ENCODE data around the gene ACACA.

The ACACA gene

DNA sequence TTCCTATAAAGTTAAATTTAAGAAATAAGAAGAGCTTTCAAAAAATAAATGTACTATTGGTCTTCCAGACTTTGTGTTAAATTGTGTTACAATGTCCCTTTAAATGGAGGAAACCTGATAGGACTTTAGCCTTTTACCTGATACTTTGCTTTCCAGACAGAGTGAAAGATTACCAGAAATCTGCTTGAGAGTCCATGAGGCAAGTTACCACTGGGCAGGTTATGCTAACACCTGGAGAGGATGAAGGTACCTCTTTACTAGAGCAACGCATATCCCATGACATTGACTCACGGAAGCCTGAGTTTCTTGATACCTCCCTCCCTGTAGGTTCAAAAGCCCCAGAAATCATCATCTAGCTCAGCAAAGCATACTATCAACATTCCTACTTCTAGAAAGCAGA is 174.7 kb downstream of the ACACA start:
- DNase-seq (ENCODE audit: low read depth, low spot score) = no peak

DNA sequence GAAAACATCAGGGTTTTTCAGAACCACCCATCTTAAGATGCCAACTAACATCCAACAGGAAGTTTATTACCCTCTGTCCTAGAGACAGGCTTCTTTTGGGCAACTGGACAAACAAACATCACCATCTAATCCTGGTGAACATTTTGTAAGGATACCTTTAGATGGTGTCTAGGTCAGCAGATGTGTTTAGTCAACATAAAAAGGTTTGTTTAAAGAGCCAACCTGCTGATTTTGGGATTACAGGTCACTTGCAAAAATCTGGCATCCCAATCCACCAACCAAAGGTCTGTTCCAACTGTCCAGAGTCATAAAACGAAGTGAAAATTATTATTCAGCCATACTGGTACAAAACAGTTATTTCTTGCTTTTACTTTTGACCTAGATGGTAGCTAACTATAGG is 176.0 kb downstream of the ACACA start:
- DNase-seq (ENCODE audit: low read depth, low spot score) = no peak

DNA sequence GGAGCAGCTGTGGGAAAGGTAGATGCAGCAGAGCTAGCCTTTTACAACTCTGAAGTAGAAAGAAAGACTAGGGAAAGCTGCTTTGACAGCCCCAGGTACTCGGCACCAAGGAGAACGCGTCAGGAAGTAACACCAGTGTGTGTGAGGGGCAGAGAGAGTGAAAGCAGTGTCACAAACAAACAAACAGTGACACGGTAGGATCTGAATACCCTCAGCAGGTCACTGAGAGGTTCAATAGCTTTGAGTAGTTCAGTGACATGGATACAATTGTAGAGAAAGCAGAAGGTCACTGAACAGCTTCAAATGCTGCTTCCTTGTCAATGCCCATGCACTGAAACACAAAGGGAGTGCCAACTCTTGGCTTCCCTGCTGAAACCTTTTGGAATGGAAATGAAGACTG is 181.2 kb downstream of the ACACA start:
- DNase-seq (ENCODE audit: low read depth, low spot score) = no peak

DNA sequence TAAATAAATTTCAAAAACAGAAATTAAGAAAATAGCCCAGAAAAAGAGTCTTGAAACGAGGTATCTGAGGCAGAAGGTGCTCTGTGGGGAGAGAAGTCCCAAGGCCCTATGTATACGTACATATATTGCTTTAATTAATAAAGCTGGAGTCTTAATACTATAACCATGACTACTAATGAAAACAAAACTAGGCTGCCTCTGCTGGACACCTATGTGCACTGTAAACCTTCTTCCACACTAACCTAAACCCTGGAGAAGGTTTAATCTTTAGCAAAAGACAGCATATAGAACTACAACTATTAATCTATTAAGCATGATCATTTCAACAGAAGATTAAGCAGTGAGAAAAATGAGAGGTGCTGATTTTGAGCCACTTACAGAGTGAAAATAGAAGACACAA is 184.8 kb downstream of the ACACA start:
- no peak for DNase-seq (ENCODE audit: low read depth, low spot score)

DNA sequence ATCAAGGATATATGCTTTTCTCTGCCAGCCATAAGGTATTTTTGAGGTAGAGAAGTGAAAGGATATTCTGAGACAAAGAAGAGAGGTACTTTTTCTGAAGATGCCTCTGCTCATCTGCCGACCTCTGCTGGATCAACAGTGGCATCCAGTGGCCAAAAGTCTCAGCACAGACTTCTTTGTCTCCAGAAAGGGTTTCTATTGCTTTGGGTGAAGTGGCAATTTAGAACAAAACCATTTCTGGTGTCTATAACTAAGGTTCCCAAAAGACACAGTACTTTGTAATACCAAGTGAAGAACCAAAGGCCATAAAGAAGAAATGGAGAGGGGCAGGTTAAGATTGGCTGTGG is 186.1 kb downstream of the ACACA start:
- no peak for DNase-seq (ENCODE audit: low read depth, low spot score)

DNA sequence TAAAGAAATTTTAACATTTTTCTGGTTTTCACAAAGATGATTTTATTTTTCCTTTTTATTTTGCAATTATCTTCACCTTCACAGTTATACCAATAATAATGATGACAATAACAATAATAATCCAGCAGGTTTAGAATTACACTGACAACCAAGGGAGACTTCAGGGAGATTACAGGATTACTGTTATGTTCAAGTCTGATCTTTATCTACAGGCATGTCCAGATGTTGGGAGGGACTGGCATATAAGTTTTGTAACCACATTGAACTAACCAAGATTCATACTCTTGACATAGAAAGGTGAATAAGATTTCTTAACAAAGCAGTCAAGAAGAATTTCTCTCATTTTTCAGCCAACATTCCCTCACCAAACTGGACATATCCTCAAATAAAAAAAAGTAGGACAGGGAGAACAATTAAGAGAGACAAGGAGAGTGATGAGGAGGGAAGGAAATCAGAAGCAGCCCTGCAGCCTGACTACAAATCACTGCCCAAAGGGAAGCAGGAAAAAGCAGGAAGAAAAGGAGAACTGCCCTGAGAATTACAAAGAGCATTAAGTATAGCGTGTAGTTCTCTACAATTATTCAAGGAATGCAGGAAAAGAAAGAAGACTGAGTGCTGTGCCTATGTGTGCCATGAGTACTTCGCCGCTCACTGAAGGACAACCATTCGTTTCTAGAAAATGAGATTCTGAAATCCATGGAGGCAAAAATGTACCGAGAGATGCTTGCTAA is 186.6 kb downstream of the ACACA start:
- DNase-seq (ENCODE audit: low read depth, low spot score) = no peak

DNA sequence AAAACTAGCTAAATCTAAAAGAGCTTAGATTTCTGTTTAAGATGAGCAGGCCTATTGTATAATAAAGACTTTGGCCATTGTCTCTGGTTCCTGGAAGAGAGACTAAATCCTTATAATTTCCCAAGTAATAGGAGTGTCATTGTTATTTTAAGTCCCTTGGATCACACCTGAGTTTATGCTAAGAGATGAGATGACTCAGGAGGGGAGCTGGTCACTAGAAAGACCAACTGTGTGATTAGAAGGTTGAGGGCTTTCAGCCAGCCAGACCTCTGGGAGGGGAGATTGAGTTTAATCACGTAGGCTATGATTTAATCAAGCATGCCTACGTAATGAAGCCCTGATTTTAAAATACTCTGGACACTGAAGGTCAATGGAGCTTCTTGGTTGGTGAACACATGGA is 187.8 kb downstream of the ACACA start:
- no peak for DNase-seq (ENCODE audit: low read depth, low spot score)

DNA sequence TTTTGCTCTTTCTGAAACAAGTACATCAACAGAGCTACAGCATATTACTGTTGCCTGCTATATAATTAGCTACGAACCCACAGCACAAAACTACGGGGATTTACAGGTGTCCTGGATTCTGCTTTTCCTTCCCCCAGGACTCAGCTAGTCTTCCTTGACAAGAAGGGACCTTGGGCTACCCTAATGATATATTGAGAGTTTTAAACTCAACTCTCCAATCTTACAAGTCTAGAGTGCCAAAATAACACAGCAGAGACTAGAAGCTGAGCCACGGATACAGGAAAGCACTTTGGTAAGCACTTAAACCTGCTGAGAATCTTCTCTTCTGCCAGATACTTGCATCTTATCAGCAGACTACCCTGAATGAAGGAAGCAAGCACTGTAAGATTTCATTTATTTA is 192.2 kb downstream of the ACACA start:
- DNase-seq (ENCODE audit: low read depth, low spot score) = no peak

DNA sequence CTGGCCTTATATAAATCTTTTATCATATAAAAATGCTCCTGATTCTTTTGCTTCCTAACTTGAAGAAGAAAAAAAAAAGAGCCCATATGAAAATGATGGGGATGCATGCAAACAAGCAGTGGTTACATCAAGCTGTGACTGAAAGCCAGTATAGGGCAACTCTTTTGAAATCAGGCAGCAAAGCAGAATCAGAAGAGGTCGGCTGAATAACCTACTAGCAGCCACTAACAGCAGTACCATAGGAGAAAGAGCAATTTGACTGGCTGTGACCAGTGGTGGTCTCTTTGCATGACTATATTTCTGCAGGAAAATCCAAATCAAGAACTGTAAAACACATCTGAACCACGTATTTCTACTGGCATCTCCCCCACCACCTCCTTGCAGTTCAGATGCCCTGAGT is 192.7 kb downstream of the ACACA start:
- no peak for DNase-seq (ENCODE audit: low read depth, low spot score)

DNA sequence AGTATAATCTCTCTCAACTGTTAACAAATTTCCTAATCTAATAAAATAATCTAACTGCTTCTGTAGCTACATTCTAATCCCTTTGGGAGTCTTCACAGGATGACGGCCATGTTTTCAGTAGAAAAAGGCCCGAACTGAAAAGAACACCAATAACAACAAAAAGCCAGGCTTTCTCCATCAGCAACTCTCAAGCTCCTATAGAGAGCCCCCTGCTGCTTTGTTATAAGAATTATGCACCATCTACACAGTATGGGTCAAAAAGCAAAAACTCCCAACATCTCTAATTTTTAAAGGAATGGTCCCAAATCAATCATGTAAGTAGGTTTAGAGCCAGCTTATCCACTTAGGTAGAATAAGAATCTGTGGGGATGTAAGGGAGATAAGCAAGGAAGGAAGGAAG is 194.5 kb downstream of the ACACA start:
- no peak for DNase-seq (ENCODE audit: low read depth, low spot score)

DNA sequence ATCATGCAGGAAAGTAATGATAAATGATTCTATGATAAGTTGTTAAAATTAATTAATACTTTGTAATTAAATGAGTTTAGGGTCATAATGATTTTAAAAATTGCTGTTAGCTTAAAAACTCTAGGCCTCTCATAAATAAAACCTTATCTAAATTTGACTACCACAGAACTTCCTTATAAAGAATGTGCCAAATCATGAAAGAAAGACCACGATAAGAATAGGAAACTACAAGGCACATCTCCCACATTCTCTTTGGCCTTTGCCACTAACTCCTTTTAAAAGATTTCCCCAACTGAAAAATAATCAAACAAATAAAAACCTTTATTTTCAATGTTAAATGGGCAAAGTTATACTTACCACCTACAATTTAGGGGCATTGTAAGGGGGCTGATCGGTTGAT is 195.5 kb downstream of the ACACA start:
- DNase-seq (ENCODE audit: low read depth, low spot score) = no peak

DNA sequence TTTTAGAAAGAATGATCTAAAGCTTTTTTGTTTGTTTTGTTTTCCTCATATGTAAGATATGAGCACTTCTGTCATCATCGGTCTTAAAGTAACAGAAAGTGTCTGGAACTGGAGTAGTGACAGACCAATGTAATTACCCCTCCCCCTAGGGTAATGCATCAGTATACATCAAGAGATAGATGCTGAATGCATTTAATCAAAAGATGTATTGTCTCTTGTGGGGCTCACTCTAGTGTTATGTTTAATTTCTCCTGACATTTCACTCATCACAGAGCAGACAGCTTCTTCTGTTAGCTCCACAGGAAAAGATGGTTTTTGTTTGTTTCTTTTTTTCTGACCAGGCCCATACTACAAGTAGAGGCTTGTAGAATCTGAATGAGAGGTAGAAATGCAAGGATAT is 199.5 kb downstream of the ACACA start:
- DNase-seq (ENCODE audit: low read depth, low spot score) = no peak

DNA sequence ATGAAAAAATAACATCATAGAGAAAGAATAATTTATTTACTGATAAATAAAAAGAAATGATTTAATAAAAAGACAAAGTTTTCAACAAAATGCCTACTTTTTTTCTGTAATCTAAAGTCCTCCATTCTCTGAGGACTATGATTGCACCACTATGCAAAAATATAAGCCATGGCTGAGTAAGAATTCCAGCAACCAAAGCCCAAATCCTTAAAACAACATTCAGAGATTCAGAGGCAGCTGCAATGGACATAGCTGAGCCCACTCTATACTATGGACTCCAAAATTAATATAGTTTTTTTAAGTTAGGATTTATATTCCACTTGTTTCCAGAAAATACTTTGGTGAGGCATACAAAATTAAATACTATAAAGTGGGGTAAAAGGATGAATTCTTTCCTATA is 200.3 kb downstream of the ACACA start:
- DNase-seq (ENCODE audit: low read depth, low spot score) = no peak

DNA sequence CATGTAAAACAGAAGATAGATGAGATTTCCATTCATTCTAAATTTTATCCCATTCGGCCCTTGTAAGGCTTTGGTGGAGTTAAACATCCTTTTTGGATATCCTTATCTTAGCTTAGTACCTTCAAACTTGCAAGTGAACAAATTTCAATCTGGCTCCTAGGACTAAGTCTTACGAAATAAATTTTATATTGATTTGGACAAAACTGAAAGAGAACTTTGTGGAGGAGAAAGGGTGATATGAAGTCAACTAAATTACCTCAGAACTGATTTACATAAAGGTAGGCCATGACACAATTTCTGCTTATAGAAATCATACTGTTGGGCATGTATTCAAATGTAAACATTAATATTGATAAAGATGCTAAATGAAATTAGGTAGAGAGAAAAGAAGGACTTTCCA is 206.1 kb downstream of the ACACA start:
- DNase-seq (ENCODE audit: low read depth, low spot score) = no peak

DNA sequence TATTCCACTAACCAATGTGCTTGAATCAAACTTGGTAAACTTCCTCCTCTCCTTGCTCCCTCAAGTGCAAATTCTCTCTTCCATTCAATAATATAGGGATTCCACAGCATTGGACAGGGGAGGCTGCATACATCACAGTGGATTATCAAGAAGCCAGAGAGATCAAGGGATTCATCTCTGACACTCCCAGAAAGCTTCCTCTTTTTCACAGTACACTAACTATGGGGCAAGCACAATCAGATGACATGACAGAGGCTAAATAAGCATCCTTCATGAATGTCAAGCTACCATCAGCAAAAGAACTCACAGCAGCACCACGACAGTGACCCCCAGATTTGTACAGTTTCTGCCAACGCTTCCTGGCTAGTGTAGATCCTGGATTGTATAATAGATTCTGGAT is 209.3 kb downstream of the ACACA start:
- no peak for DNase-seq (ENCODE audit: low read depth, low spot score)

DNA sequence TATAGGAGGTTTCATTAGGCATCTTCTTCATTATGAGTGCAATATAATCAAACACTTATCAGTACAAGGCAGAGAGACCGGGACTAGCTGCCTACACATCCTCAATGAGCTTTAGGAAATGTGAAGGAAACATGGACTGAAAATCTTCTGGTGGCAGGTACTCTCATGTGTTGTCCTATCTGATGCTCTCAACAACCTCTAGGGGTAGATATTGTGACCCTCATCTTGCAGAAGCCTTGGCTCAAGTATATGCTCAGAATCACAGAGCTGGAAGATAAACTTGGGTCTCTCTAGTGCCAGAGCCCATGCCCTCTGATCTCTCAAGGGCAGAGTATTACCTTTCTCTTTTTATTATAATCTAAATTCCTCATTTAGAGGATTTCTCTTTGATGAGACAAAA is 212.4 kb downstream of the ACACA start:
- no peak for DNase-seq (ENCODE audit: low read depth, low spot score)

DNA sequence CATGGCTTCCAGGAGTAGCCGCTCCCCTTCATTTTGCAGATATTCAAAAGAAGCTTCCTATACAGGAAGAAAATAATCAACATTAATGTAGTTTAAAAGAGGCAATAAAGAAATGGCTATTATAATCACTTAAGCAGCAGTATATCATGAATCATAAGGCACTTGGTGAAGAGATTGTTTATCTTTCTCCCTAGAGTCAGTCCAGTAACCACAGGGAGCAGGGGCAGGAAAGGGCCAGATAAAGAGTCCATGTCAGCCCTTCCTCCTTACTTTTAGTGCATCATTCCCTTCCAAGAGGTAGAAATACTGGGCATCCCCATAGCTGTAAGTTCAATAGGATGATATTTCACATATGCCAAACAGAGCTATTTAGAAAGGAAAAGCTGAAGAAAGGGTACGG is 215.4 kb downstream of the ACACA start:
- DNase-seq (ENCODE audit: low read depth, low spot score) = no peak

DNA sequence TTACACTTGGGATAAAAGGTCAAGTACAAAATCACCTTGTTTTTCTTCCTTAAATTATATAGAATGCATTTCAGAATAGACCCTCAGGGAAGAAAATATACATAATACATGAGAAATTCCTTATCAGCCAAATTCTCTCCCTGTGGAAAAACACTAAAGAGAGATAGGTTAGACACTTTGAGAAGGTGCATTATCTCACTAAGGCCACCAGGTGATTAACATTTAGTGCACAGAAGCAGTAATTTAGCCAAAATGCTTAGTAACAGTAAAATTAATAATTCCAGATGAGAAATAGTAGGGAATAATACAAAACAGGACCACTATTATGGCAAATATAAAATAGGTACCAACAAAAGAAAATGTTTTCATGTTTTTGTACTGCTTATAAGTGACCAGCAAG is 216.1 kb downstream of the ACACA start:
- no peak for DNase-seq (ENCODE audit: low read depth, low spot score)

DNA sequence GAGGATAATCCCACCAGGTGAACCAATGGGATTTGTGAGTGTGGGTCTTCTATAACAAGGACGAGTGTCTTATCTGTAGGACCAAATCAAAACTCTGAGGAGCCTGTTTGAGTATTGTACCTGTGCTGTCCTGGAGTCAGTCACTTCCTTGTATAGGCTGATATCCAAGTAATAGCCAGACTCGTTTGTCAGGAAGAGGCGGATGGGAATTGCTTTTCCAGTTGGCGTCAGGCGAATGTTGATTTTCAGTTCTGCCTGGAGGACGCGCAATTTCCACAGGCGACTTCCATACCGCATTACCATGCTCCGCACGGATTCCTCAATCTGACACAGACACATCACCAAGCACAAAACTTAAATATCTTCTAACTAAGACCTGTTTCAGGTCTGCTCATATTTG is 218.5 kb downstream of the ACACA start:
- no peak for DNase-seq (ENCODE audit: low read depth, low spot score)

DNA sequence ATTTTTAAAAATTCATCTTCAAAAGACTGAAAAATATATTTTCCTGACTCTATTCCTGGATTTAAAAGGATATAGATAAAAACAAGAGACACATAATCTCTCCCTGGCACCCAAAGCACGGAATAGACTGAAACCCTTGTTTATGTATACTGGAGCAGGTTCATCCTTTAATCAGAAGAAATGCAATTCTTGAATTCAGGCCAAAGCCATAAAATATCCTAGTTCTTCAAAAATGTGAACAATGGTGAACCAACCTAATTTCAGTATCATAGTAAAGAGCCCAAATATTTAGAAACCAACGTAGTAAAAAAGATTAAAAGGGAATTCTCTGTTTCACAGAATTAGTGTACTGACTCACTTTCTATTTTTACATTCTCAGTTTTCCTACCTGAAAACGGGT is 219.4 kb downstream of the ACACA start:
- no peak for DNase-seq (ENCODE audit: low read depth, low spot score)

DNA sequence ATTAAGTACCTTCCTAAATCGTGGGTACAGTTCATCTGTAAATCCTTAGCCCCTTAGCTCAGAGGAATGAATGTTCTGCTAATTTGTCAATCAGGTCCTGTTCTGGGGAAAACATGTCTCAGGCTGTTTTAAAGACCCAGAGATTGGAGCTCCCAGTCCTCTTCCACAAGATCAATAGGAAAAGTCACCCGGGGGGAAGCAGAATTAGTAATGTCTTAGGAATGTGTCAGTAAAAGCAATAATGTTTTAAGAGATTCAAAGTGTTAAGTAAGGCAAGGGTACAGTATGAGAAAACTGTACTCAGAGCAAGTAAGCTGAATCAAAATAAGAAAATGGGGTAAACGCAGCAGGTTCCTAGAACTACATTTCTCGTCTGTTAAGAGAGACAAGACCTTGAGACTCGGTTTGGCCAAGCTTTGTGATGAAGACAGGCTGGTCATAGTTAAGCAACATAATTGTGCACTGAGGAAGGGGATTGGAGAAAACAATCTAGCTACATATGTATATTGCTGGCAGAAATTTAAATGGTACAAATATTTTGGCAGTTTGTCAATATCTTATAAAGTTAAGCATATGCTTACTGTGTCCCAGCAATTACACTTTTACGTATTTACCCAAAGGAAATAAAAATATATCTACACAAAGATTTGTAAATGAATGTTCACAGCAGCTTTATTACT is 223.7 kb downstream of the ACACA start:
- DNase-seq (ENCODE audit: low read depth, low spot score) = no peak

DNA sequence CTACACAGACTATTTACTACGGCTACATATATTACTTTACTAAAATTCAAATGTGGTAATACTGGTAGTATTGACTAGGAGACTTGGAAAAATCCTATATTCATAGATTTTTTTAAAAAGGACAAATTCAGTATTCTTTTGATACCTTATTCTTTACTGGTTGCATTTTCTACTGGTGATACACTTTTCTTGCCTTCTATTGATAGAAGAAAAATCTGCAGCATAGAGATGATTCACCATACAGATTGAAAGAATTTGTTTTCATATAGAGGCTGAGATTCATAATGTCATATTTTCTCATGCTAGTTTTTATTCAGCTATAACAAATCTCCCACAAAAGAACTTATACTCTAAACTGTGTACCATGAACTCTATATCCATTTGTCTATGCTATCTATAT is 226.3 kb downstream of the ACACA start:
- no peak for DNase-seq (ENCODE audit: low read depth, low spot score)

DNA sequence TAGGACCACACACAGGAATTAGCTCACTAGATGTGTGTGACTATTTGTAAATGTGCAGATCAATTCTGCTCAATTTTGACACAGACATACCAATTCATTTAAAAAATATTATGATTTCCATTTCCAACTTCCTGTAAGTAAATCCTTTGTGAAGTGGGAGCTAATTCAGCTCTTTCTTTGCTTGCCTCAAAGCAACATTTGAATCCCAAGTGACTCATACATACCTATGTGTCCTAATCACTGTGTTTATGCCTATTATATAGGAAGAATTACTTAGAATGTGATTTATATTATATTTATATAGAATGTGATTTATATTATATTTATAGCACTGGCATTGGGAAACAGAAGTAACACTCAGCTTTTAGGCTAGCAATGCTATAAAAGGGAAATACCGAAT is 226.7 kb downstream of the ACACA start:
- no peak for DNase-seq (ENCODE audit: low read depth, low spot score)
